ENCODE data around the gene CHDH.

CHDH gene

GRCh38 chr3:53823956-53824657, 22.1 kb downstream of the CHDH start:
- DNase-seq, result no peak

DNA sequence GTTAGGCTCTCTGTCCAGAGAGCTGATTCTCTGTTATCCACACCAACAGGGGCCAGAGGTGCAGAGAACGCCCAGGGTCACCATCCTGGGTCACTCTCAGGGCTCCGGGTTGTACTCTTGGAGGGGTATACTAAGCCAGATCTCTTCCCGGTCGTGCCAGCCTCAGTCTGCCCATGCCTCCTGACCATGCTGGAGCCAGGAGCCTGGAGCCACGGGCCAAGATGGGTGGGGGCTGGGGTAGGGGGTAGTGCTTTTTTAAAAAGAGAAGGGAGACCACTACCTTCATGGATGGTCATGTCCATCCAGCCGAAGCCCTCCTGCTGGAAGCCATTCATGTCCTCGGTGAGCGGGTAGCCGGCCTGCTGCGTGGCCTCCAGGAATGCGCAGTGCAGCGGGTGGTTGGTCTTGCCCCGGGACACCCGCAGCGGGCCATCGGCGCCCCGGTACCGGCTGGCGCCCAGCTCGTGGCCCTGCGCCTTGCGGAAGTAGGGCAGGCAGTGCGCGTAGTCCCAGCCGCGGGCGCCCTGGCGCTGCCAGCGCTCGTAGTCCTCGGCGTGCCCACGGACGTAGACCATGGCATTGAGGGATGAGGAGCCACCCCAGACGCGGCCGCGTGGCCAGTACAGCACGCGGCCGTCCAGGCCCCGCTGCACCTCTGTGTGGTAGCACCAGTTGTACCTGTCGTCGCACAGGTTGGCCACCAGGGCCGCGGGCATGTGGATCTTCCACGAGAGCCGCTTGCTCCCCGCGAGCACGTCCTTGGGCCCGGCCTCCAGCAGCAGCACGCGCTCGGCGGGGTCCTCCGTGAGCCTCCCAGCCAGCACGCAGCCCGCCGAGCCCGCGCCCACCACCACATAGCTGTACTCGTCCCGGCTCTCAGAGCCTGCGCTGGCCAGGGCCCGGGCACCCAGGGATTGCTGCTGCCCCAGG, 22.9 kb downstream of the CHDH start:
- DNase-seq, result no peak

GRCh38 chr3:53822331-53822741, 23.9 kb downstream of the CHDH start:
- DNase-seq, result no peak

DNA sequence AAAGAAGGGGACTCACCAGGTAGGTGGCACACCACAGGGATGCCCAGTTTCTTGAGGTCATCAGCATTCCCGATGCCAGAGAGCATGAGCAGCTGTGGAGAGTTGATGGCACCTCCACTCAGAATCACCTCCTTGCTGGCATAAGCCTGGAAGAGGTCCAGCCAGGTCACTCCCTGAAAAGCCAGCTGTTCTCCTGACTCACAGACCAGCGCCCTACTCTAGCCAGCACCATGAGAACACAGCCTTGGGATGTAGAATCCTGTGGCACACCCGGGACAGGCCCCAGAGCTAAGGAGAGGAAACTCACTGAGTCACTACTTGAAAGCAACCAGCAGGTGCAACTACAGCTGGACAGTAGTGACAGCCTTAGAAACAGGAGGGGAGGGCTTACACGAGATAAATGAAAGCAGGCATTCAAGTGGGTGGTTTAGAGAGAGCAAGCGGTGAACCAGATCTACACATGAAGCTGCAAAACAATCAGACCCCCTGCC, 24.5 kb downstream of the CHDH start:
- DNase-seq, result no peak

DNA sequence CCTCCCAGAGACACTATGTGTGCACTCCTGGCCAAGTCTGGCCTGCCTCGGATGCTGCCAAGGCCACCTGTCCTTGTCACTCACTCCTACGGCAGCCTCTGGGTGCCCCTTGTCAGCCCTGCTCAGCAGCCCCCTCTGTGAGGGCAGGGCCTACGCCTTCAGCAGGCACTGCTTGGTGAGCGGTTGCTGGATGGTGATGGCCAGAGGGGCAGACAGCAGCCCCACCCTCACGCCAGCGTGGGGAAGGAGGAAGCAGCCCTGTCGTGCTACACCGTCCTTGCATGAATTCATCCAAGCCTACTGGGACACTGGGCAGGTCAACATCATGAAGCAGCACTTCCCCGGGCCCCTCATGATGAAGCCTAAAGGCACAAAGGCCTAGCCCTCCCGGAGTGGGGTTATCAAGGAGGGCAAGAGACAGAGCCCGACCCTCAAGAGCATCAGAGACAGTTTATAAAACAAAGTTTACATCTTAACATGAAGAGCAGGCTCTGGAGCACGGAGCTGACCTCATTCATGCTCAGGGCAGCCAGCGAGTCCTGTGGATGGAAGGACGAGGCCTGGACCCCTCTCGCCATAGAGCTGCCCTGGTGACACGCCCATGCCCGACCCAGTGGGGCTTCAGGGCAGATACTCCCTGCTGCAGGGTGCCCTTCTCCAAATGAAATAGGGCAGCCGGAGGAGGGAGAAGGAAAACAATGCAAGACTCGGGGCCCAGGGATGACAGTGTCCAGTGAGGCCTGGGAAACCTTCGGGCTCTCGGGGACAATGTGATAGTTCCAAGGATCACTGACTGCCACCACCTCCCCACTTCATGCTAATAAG, 25.3 kb downstream of the CHDH start:
- no peak for DNase-seq

DNA sequence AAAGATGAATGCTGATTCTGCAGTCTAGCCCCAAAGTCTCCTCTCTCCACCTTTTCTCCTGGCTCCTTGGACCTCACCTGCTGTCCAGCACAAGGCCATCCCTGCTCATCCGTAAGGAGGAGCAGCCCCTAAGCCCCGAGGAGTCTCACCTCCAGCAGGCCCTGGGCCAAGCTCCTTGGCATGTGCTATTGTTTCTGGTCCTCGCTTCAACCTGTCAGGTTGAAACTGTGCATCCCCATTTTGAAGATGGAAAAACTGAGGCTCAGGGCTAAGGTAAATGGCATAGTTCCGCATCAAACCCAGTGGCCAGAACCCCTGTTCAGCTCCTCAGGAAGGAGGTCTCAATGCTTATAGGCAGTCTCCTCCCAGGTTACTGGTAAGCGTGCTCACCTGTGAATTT, 26.1 kb downstream of the CHDH start:
- no peak for DNase-seq

DNA sequence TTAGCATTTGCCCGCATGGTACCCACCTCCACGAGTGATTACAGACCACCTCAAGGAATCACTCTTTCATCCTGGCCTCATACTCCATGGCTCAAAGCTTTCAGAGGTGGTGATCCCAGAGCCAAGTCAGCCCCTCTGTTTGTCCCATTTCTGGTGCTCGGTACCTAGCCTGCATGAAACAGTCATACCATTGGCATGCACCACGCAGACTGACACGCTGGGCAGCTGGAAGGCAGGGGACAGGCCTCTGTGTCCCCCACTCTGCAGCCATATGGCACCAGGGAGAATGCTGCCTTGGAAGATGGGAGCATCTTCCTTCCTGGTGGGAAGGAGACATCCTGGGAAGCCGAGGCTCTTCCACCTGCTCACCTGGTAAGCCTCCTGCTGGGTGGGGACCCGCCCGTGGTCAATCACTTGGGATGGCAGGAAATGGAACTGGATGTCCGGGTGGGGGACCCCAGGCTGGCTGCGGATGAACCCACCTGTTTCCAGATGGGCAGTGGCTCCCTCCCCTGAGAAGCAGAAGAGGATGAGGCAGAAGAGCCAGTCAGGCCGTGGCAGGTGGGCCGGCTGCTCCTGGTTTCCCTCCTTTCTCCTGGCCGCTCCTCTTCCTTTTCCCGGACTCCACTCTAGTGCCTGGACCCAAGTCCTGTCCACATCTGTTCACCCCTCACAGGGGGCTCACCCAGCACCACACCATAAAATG, 26.9 kb downstream of the CHDH start:
- DNase-seq, result no peak

- no peak for DNase-seq
These were observed 27.7 kb downstream of the CHDH start for GRCh38 chr3:53818221-53819162.

- no peak for DNase-seq
These were observed 28.4 kb downstream of the CHDH start for GRCh38 chr3:53817809-53818208.

DNA sequence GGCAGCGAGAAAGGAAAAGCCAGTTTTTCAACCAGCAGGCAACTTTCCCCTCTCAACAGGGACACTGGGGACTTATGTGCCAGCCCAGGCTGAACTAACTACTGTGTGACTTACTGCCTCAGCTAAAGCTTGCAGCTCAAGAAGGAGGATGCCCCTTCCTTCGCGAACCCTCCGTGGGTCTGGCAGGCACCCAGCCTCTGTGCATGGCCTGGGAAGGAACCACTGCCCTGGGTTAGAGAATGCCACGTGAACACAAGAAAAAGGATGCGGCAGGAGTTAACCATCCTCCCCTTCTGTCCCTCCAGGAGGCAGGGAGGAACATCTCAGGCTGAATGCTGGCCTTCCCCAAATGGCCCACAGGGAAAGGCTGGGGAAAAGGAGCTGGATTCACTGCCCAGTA, 29.0 kb downstream of the CHDH start:
- DNase-seq, result no peak

DNA sequence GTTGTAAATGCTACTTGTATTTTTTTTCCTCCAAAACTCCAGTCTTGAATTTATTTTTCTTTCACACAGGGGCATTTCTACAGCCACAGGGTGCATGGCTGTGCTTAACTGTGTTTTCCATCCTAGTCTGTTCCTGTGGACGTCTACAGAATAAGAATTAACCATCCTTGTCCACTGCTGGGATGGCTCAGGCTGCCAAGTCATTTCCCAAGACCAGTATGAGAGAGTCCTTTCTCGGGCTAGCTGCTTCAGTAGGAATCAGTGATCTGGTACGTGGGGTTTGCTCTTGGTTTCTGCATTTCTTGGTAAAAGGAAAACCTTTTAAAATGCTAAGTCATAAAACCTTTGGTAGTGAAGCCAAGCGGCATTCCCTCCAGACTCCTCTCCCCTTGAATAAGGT, 29.8 kb downstream of the CHDH start:
- DNase-seq, result no peak

GRCh38 chr3:53815651-53816050, 30.6 kb downstream of the CHDH start:
- no peak for DNase-seq

DNA sequence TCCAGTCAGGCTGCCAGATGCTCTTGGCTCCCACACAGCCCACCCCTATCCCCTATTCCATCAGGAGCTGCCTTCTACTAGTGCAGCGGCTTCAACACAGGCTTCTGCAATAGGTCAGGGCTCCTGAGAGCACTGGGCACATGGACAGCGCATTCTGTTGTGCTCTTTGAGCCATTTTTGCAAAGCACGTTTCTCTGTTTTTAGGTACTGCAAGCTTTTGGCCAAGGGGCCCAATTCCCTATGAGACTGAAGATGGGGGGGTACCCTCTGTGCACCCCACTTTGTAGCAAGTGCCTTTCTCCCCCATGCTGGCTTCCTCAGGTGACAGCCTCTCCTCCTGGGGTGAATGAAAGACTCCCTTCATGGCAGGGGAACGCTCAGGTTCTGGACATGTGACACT, 31.2 kb downstream of the CHDH start:
- DNase-seq, result no peak

DNA sequence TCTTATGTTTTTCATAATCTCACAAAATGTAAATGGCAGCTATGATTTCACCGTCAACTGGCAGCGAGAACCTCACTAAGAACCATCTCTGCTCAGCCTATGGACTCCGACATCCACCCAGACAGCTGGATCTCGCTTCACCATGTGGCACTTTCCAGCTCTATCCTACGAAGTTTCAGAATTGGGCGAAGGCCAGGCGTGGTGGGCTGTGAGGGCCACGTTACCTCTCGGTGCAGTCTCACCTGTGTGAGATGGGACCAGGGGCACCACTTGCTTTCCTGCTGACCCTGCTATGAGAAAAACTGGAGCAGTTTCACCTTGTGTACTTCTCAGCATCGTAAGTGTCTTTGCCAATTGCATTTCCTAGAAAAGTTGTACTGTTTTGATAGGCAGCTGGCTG, 32.3 kb downstream of the CHDH start:
- DNase-seq, result no peak

DNA sequence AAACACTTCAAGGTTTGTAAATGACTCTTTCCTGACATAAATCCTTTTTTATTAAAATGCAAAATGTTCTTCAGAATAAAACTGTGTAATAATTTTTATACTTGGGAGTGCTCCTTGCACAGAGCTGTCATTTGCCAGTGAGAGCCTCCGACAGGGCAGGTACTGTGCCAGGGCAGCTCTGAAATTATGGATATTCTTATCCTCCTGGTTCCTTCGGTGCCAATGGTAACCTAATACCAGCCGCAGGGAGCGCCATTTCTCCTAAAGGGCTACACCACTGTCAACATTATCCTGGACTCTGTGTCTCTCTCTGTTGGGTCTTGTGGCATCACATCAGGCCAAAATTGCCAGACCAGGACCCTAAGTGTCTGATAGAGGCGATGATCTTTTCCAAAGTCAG, 33.0 kb downstream of the CHDH start:
- no peak for DNase-seq

- no peak for DNase-seq
These were observed 33.8 kb downstream of the CHDH start for GRCh38 chr3:53812434-53812833.

- no peak for DNase-seq
These were observed 34.9 kb downstream of the CHDH start for GRCh38 chr3:53811143-53811927.

GRCh38 chr3:53809764-53810400, 36.3 kb downstream of the CHDH start:
- DNase-seq, result no peak

DNA sequence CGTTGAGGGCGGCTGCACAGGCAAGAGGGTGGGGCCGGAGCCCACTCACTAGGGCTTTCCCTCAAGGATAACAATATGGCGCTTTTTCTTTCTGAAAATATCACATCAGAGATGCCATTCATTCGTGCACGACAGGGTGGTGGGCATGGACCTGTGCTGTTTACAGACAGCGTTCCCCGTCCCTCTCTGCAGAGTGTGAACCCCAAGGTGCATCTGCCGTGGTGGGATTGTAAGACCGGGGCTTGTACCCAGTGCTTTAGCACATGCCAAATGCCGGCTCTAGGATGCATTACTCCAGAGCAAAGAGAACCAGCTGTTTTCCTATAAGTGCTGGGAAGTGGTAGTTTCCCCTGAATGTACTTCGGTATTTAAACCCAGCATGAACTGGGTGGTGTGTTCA, 37.0 kb downstream of the CHDH start:
- DNase-seq, result no peak

GRCh38 chr3:53808496-53808895, 37.7 kb downstream of the CHDH start:
- no peak for DNase-seq

All from hematopoietic multipotent progenitor cell treated with erythropoietin and hydrocortisone succinate and interleukin-3 and kit ligand, for 8 days (in vitro differentiated cells).